GM12892 (cell line): ENCODE data around the gene ITLN1.

Experiments used
- POLR2A ChIP-seq: IDR thresholded peaks from 2 replicates; pipeline ENCODE4 v1.6.1; 2011; ENCODE audit warnings: low read depth, low read length, control low read depth
- POLR2AphosphoS5 ChIP-seq: IDR thresholded peaks from 2 replicates; pipeline ENCODE4 v1.6.1; 2011; ENCODE audit warnings: low read depth, low read length, control low read depth
- TAF1 ChIP-seq: IDR thresholded peaks from 2 replicates; pipeline ENCODE4 v1.6.1; 2011; ENCODE audit warnings: low read depth, mild to moderate bottlenecking, control low read depth, low read length, borderline replicate concordance

DNA sequence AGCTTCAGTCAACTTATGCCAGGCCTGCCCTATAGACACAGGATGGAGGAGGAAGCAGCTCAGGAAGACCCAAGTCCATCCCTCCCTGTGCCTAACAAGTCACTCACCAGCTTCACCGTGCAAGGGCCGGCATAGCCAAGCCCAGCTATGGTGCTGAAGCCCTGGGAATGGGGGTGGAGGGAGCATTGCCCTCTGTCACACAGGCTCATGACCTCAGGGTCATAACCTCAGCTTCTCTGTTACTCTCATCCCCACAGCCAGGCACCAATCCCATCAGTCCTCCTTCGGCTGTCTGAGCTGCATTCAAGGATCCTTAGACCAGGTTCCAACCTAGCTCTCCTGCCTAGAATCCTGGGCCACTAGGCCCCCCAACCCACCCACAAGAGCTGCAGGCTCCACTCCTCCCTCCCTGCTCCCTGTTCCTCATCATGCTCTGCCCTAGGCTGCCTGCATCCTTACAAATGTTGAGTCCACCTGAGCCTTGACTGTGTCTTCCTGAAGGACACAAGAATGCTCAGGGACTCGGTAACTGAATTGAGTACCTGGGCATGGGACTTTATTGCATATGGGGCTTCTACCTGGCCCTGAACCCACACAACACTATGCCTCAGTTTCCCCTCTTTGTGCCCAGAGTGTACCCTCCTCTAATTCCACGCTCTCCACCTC lies 24.0 kb downstream of the ITLN1 start:
- TF ChIP-seq POLR2A (no peak), POLR2AphosphoS5 (no peak), TAF1 (no peak)
